HG03097 (cell line): ENCODE measurements around the gene BAG1.

Experiments
- ATAC-seq: cut with Tn5 transposase; IDR thresholded peaks from one replicate; pipeline ENCODE4 v1.9.1; 2021; ENCODE audit not compliant: unreplicated experiment, low FRiP score

BAG1 gene

GRCh38 chr9:33245341-33245740 lies 19.2 kb downstream of the BAG1 start:
- ATAC-seq, result no peak

DNA sequence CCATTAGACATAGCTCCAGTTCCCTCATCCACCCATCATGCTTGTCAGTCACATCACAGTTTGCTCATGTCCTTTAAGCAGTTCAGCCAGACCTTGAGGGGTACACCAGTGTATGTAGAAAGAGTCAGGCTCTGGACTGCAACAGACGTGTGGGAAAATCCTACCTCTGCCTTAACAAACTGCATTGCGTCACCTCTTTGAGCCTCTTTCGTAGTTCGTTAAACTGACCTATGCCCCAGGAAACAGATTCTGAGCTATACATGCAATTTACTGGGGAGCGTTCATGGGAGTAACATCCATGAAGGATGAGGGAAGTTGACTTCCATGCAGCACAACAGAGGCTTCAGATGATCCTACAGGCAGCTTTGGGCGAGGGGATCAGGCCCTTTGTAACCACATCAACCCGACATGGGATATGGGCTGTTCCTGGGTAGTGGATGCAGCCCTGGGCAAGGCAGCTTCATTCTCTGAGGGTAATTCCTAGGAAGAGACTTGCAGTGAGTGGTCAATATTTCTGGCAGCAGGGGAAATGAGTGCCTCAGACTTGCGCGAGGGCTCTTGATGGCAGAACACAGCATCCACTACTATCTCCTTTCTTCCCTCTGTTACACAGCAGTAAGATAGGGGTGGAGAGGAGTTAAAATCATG lies 20.2 kb downstream of the BAG1 start:
- ATAC-seq, result no peak

- no peak for ATAC-seq
Measured at GRCh38 chr9:33242609-33243134, 21.8 kb downstream of the BAG1 start.

- ATAC-seq, result no peak
Measured at GRCh38 chr9:33241298-33241697, 23.2 kb downstream of the BAG1 start.

GRCh38 chr9:33239921-33240320 lies 24.6 kb downstream of the BAG1 start, which contains the start of gene SPINK4:
Gene SPINK4, plus strand, starts transcription at chr9:33240167. Its CDS starts 42 bp downstream, at chr9:33240209.
- no peak for ATAC-seq

GRCh38 chr9:33236571-33236970 lies 27.9 kb downstream of the BAG1 start:
- ATAC-seq, result no peak

- no peak for ATAC-seq
Measured at GRCh38 chr9:33234511-33235467, 29.7 kb downstream of the BAG1 start.

- ATAC-seq, result no peak
Measured at GRCh38 chr9:33233626-33234342, 30.7 kb downstream of the BAG1 start.

- no peak for ATAC-seq
Measured at GRCh38 chr9:33232815-33233214, 31.7 kb downstream of the BAG1 start.

DNA sequence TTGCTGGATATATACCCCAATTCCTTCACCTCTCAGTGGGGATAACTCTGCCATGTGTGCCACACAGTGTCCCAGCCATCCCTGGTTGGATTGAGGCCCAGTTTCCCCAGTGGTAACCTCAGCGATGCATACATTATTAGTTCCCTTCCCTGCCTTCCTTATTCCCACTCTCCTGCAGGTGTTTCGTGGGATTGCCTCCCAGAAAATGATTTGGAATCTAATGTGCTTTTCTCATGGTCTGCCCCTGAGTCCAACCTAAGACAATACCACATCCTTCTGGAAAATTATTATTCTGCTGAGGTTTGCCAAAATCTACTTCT lies 32.9 kb downstream of the BAG1 start:
- ATAC-seq, result no peak

GRCh38 chr9:33230756-33231622 lies 33.5 kb downstream of the BAG1 start:
- ATAC-seq, result no peak

DNA sequence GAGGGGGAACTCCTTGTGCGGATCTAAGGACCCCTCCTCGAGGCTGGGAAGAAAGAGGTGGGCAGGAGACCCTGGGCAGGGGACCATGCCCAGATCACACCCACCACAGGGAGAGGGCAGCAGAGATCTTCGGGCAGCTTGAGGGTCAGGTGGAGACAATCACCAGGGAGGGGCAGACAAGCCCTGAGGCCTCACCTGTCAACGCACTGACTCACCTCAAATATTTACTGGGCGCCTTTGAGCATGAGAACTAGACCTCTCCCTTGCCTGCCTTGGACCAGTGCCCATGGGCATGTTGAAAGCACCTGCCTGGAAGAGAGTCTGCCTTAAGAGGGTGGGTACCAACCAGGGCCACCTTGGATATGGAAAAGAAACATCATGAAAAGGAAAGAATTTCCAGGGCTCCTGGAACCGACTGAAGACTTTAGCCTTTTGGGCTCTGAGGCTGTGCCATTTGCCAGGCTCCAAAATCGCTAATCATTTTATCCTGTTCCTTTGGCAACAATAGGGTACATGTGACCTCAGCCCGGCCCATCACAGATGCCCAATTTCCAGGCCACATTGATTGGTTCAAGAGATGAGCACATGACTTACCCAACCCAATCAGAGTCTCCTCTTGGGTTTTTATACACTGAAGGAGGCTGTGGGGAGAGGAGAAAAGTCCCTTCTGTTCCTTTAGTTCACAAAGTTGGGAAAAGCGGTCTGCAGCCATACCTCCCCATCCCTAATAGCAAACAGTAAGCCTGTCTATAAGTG lies 35.0 kb downstream of the BAG1 start:
- no peak for ATAC-seq

GRCh38 chr9:33228606-33229005 lies 35.9 kb downstream of the BAG1 start:
- no peak for ATAC-seq

- no peak for ATAC-seq
Measured at GRCh38 chr9:33227741-33228140, 36.8 kb downstream of the BAG1 start.

- ATAC-seq, result no peak
Measured at GRCh38 chr9:33227008-33227398, 37.5 kb downstream of the BAG1 start.

- ATAC-seq, result no peak
Measured at GRCh38 chr9:33225319-33226147, 39.0 kb downstream of the BAG1 start.

- no peak for ATAC-seq
Measured at GRCh38 chr9:33223696-33224095, 40.8 kb downstream of the BAG1 start.

GRCh38 chr9:33222031-33222430 lies 42.5 kb downstream of the BAG1 start:
- ATAC-seq, result no peak

GRCh38 chr9:33221568-33221884 lies 43.0 kb downstream of the BAG1 start:
- no peak for ATAC-seq
